Right lobe of liver (tissue), 6 donors: ENCODE measurements around the gene YTHDF1. TPM values are rescaled to one million over a fixed set of nuclear protein-coding genes. Genes with fewer than 3 reads are reported as not detected.

Experiments used
- ATAC-seq, 4 donors: fragments of 200-7000 bp; cut with Tn5 transposase; one replicate each; pipeline ENCODE4 v1.9.1; 2020; ENCODE audit warnings: mild to moderate bottlenecking in 4 of 4, moderate library complexity in 4 of 4
- DNase-seq, 3 donors: peaks; one replicate each; pipeline ENCODE4 v3.0.0-alpha.2; 2020
- H3K27ac ChIP-seq, 3 donors: fragments of 200-600 bp; one replicate each; pipeline ENCODE4 v1.8.0; 2022
- H3K27me3 ChIP-seq, 2 donors: fragments of 200-600 bp; one replicate each; pipeline ENCODE4 v1.8.0; 2022
- H3K36me3 ChIP-seq, 4 donors: fragments of 200-600 bp; sonication (generic) in 1 of 4; one replicate each; pipeline versions ENCODE4 v1.5.1 to v1.8.0; 2017 to 2022; ENCODE audit warnings: control low read depth in 1 of 4
- H3K4me1 ChIP-seq, 4 donors: fragments of 200-600 bp; sonication (generic) in 1 of 4; one replicate each; pipeline versions ENCODE4 v1.5.1 to v1.8.0; 2017 to 2022; ENCODE audit warnings: control low read depth in 1 of 4
- H3K4me3 ChIP-seq, 3 donors: fragments of 200-600 bp; one replicate each; pipeline ENCODE4 v1.8.0; 2022
- H3K9me3 ChIP-seq, 4 donors: fragments of 200-600 bp; sonication (generic) in 1 of 4; one replicate each; pipeline versions ENCODE4 v1.5.1 to v1.8.0; 2017 to 2022; ENCODE audit warnings: control low read depth in 1 of 4
- POLR2A ChIP-seq: fragments of 450-650 bp; IDR thresholded peaks from one replicate; pipeline ENCODE4 v1.6.1; 2017; ENCODE audit warnings: antibody characterized with exemption, mild to moderate bottlenecking
- WGBS: methylation state at CpG from one replicate; pipeline ENCODE4 v1.1.6; 2018; ENCODE audit warnings: low coverage, low lambda C conversion rate; ENCODE audit not compliant: insufficient coverage; ENCODE audit errors: missing lambda C conversion rate; 5-methylcytosine and 5-hydroxymethylcytosine counted together
- intact Hi-C, 2 donors: fragments of 100-400 bp; cut with DNase I; formaldehyde crosslinking; loops; one replicate each; pipeline versions ENCODE4 v1.11.2 to v1.14.1; 2022
- total RNA-seq, 6 experiments: library from RNA; depleted of rRNA in 2 of 6; stranded (reverse); fragments of >200 nt in 2 of 6; fragmentation: NEBNext Ultra II Directional in 3 of 6; extraction: Animal tissue kit (Norgen Biotek cat#: 25700) in 3 of 6; gene quantifications; one replicate each; pipeline versions ENCODE4 v1.1.0 to v1.2.4, GENCODE V29; 2016 to 2023
- TF ChIP-seq, protein P1 (sequence below), 4 donors: fragments of 200-600 bp in 3 of 4; fragments of 450-650 bp in 1 of 4; IDR thresholded peaks; one replicate each; pipeline versions ENCODE4 v1.5.1 to v1.8.0; 2016 to 2022; ENCODE audit warnings: antibody characterized with exemption in 4 of 4, mild to moderate bottlenecking in 2 of 4
- donor health status: DM: no; HTN: yes; CAD: no.
- donor health status: DM: no; HTN: no; CAD: no.
- donor health status: DM: no; HTN: no; CAD: no.
- donor health status: DM: no; HTN: yes; CAD: no.
- donor health status: DM: no; HTN: yes; CAD: no.

The YTHDF1 gene
- total RNA-seq, 6 experiments from 2014 or later: 16.4 to 23.6 (median 21.1) TPM

DNA sequence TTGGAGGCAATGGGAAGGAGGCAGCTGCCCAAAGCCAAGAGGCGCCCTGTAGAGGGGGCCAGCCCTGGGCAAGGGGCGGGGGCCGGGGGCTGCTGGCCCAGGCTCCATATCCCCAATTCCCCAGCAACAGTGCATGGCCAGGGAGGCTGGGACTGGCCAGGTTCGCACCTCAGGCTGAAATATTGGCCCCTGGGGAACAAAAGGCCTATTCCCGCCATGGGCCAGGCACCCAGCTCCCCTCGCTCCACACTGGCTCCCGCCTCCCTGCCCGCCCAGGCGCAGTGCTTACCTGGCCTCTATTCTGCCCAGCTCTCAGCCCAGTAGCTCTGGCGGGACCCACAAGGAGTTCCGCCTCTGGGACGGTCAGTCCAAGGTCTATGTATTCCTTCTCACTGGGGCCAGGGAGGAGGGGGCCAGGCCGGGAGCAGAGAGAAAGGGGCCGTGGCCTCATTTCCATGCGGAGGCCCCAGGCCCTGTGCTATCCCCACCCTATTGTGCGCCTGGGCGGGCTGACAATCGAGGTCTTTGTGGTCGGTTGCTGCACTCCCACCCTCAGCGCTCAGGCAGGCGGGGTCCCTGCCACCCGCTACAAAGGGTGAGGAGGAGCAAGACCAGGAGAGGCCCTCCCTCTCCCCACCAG is 42.3 kb downstream of the YTHDF1 start:
- Histone ChIP-seq H3K27ac (no peak overlapping the region), H3K27me3 (peaks cover 13 to 25% of the 10 kb centered on the region in 2 donors), H3K4me1 (peaks cover 0 to 12% (median 0%) of the 10 kb centered on the region in 4 donors), H3K36me3 (no peaks in the 10 kb centered on the region), H3K4me3 (no peak overlapping the region), H3K9me3 (no peaks in the 10 kb centered on the region)
- 17% methylated on average over 5 of the region's 22 CpGs for WGBS
- ATAC-seq: no peak
- TF ChIP-seq, protein P1, sequence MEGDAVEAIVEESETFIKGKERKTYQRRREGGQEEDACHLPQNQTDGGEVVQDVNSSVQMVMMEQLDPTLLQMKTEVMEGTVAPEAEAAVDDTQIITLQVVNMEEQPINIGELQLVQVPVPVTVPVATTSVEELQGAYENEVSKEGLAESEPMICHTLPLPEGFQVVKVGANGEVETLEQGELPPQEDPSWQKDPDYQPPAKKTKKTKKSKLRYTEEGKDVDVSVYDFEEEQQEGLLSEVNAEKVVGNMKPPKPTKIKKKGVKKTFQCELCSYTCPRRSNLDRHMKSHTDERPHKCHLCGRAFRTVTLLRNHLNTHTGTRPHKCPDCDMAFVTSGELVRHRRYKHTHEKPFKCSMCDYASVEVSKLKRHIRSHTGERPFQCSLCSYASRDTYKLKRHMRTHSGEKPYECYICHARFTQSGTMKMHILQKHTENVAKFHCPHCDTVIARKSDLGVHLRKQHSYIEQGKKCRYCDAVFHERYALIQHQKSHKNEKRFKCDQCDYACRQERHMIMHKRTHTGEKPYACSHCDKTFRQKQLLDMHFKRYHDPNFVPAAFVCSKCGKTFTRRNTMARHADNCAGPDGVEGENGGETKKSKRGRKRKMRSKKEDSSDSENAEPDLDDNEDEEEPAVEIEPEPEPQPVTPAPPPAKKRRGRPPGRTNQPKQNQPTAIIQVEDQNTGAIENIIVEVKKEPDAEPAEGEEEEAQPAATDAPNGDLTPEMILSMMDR (IDR thresholded peaks at IDR 0.05): no peak
- TF ChIP-seq POLR2A: no peak
- intact Hi-C loops: no loop called here
- DNase-seq: no peak

DNA sequence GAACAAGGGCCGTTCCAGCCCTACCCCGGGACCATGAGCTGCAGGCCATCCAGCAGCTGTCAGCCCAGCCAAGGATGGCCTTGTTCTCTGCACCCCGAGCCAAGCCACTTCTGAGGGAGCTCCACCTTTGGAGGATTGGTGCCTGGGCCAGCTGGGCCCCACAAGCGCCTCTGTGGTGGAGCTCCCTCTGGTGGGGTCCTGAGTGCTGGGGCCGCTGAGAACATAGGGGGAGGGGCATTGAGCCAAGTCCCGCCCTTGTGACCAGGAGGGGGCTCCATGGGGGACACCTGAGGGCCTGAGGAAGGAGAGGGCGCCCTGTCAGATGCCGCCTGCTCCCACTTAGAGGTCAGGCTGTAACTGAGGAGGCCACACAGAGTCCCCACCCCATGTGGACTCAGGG is 43.2 kb downstream of the YTHDF1 start:
- TF ChIP-seq, protein P1 (IDR thresholded peaks at IDR 0.05): no peak
- TF ChIP-seq POLR2A: no peak
- 50% methylated on average over 3 of the region's 8 CpGs for WGBS
- Histone ChIP-seq H3K27me3 (peaks cover 13 to 25% of the 10 kb centered on the region in 2 donors), H3K4me3 (no peak overlapping the region), H3K4me1 (peaks cover 0 to 11% (median 0%) of the 10 kb centered on the region in 4 donors), H3K36me3 (no peaks in the 10 kb centered on the region), H3K9me3 (no peaks in the 10 kb centered on the region), H3K27ac (no peak overlapping the region)
- no peak for ATAC-seq
- intact Hi-C loops: no loop called here
- DNase-seq: no peak

DNA sequence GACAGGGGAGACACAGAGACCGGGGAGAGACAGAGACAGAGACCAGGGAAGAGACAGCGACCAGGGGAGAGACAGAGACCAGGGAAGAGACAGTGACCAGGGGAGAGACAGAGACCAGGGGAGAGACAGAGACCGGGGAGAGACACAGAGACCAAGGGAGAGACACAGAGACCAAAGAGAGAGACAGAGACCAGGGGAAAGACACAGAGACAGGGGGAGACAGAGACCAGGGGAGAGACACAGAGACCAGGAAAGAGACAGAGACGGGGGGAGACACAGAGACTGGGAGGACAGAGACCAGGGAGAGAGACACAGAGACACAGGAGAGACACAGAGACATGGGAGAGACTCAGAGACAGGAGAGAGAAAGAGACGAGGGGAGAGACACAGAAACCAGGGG is 43.9 kb downstream of the YTHDF1 start:
- Histone ChIP-seq H3K4me3 (no peak overlapping the region), H3K27ac (no peak overlapping the region), H3K9me3 (no peaks in the 10 kb centered on the region), H3K27me3 (peaks cover 11 to 19% of the 10 kb centered on the region in 2 donors), H3K36me3 (no peaks in the 10 kb centered on the region), H3K4me1 (peaks cover 0 to 4% (median 0%) of the 10 kb centered on the region in 4 donors)
- intact Hi-C loops: no loop called here
- TF ChIP-seq POLR2A: no peak
- TF ChIP-seq, protein P1 (IDR thresholded peaks at IDR 0.05): no peak
- no peak for DNase-seq
- ATAC-seq: no peak
- 64% methylated on average over 5 of the region's 5 CpGs for WGBS

DNA sequence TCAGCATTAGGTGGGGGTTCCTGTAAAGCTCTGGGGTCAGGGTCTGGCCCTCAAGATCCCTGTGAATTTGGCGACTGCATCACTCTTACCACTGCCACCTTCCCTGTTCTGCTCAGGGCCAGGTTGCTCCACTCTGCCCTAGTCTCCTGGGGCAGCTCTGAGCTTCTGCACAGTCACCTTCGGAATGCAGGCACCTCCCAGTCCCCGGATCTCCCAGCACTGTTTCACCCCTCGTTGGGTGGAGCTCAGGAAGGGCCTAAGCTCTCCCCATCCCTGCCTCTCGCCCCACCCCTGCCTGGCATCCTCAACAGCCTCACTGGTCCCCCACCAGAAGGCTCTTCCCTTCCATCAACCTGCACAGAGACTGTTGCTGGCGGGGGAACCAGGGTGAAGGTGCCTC is 46.2 kb downstream of the YTHDF1 start:
- H3K27ac ChIP-seq: no peak overlapping the region
- intact Hi-C loops: no loop called here
- TF ChIP-seq POLR2A: no peak
- TF ChIP-seq, protein P1 (IDR thresholded peaks at IDR 0.05): no peak
- WGBS: 3% methylated on average over 5 of the region's 6 CpGs
- ATAC-seq (no peak), DNase-seq (no peak)
- H3K4me3 ChIP-seq: no peak overlapping the region
- H3K4me1 ChIP-seq: no peaks in the 10 kb centered on the region
- H3K9me3 ChIP-seq: no peaks in the 10 kb centered on the region
- peaks cover 3 to 11% of the 10 kb centered on the region in 2 donors for H3K27me3 ChIP-seq
- no peaks in the 10 kb centered on the region for H3K36me3 ChIP-seq
